H9 (cell line): ENCODE measurements around the gene SMC4. TPM values are rescaled to one million over a fixed set of nuclear protein-coding genes. Genes with fewer than 3 reads are reported as not detected.

Experiments used
- DNase-seq: peaks from one replicate; pipeline ENCODE4 v3.0.0-alpha.2; 2017
- H2AFZ ChIP-seq: one replicate; pipeline ENCODE4 v1.6.1; 2013; ENCODE audit warnings: mild to moderate bottlenecking, low read length, control low read depth, moderate library complexity
- H2AK5ac ChIP-seq: 2 replicates; pipeline ENCODE4 v1.6.1; 2013; ENCODE audit warnings: low read length, control low read depth, mixed read lengths; ENCODE audit not compliant: insufficient read length
- H2BK120ac ChIP-seq: one replicate; pipeline ENCODE4 v1.6.1; 2013; ENCODE audit warnings: low read depth, mild to moderate bottlenecking, low read length, control low read depth, inconsistent platforms; ENCODE audit not compliant: poor library complexity, severe bottlenecking
- H2BK12ac ChIP-seq: 2 replicates; pipeline ENCODE4 v1.6.1; 2013; ENCODE audit warnings: low read length, control low read depth, mixed read lengths, low read depth; ENCODE audit not compliant: insufficient read length
- H2BK15ac ChIP-seq: 2 replicates; pipeline ENCODE4 v1.6.1; 2013; ENCODE audit warnings: low read depth, low read length, control low read depth
- H2BK20ac ChIP-seq: one replicate; pipeline ENCODE4 v1.6.1; 2013; ENCODE audit warnings: low read depth, mild to moderate bottlenecking, low read length, control low read depth, inconsistent platforms; ENCODE audit not compliant: poor library complexity, severe bottlenecking
- H2BK5ac ChIP-seq: 2 replicates; pipeline ENCODE4 v1.6.1; 2013; ENCODE audit warnings: low read length, control low read depth, mixed read lengths; ENCODE audit not compliant: insufficient read length
- H3K14ac ChIP-seq: 2 replicates; pipeline ENCODE4 v1.6.1; 2013; ENCODE audit warnings: low read length, control low read depth; ENCODE audit not compliant: insufficient read depth
- H3K18ac ChIP-seq: 2 replicates; pipeline ENCODE4 v1.6.1; 2013; ENCODE audit warnings: low read depth, mild to moderate bottlenecking, mixed read lengths, low read length, control low read depth; ENCODE audit not compliant: insufficient read length
- H3K23ac ChIP-seq: 2 replicates; pipeline ENCODE4 v1.6.1; 2013; ENCODE audit warnings: low read length, control low read depth, mixed read lengths, low read depth; ENCODE audit not compliant: insufficient read length
- H3K23me2 ChIP-seq: 2 replicates; pipeline ENCODE4 v1.6.1; 2013; ENCODE audit warnings: low read depth, mild to moderate bottlenecking, mixed read lengths, low read length, control low read depth; ENCODE audit not compliant: insufficient read length, poor library complexity, severe bottlenecking
- H3K27ac ChIP-seq: 2 replicates; pipeline ENCODE4 v1.5.1; 2013; ENCODE audit warnings: low read length, control low read depth, mixed read lengths, low read depth; ENCODE audit not compliant: insufficient read length
- H3K27me3 ChIP-seq: 2 replicates; pipeline ENCODE4 v1.6.1; 2013; ENCODE audit warnings: low read length, control low read depth, inconsistent platforms; ENCODE audit not compliant: insufficient read depth
- H3K4ac ChIP-seq: 2 replicates; pipeline ENCODE4 v1.6.1; 2013; ENCODE audit warnings: low read depth, mild to moderate bottlenecking, control low read depth, inconsistent platforms, low read length, moderate library complexity
- H3K4me1 ChIP-seq: 2 replicates; pipeline ENCODE4 v1.6.1; 2013; ENCODE audit warnings: low read length, control low read depth, inconsistent platforms; ENCODE audit not compliant: insufficient read depth
- H3K4me2 ChIP-seq: 2 replicates; pipeline ENCODE4 v1.6.1; 2013; ENCODE audit warnings: low read length, control low read depth, mixed read lengths; ENCODE audit not compliant: insufficient read length, insufficient read depth
- H3K56ac ChIP-seq: 2 replicates; pipeline ENCODE4 v1.6.1; 2013; ENCODE audit warnings: low read depth, mild to moderate bottlenecking, mixed read lengths, low read length, control low read depth; ENCODE audit not compliant: insufficient read length
- H3K79me1 ChIP-seq: 2 replicates; pipeline ENCODE4 v1.6.1; 2013; ENCODE audit warnings: low read depth, mild to moderate bottlenecking, moderate library complexity, low read length, control low read depth, inconsistent platforms; ENCODE audit not compliant: insufficient read depth, poor library complexity, severe bottlenecking
- H3K79me2 ChIP-seq: 2 replicates; pipeline ENCODE4 v1.6.1; 2013; ENCODE audit warnings: low read length, control low read depth, inconsistent platforms; ENCODE audit not compliant: insufficient read depth
- H3K9ac ChIP-seq: 2 replicates; pipeline ENCODE4 v1.6.1; 2013; ENCODE audit warnings: low read length, control low read depth, mixed read lengths; ENCODE audit not compliant: insufficient read length; ENCODE audit errors: extremely low read depth
- H3K9me3 ChIP-seq: one replicate; pipeline ENCODE4 v1.6.1; 2013; ENCODE audit warnings: low read depth, low read length, inconsistent platforms; ENCODE audit not compliant: control insufficient read depth
- H3T11ph ChIP-seq: one replicate; pipeline ENCODE4 v1.6.1; 2013; ENCODE audit warnings: mild to moderate bottlenecking, low read length, control low read depth, inconsistent platforms
- H4K20me1 ChIP-seq: one replicate; pipeline ENCODE4 v1.6.1; 2013; ENCODE audit not compliant: control insufficient read depth, insufficient read length, insufficient read depth
- H4K5ac ChIP-seq: 2 replicates; pipeline ENCODE4 v1.6.1; 2013; ENCODE audit warnings: low read depth, mild to moderate bottlenecking, mixed read lengths, low read length, control low read depth; ENCODE audit not compliant: insufficient read length
- H4K8ac ChIP-seq: replicated peaks from 2 replicates; pipeline ENCODE4 v1.6.1; 2013; ENCODE audit warnings: low read length, control low read depth, mixed read lengths, low read depth; ENCODE audit not compliant: insufficient read length
- H4K91ac ChIP-seq: 2 replicates; pipeline ENCODE4 v1.6.1; 2013; ENCODE audit warnings: low read depth, mild to moderate bottlenecking, moderate library complexity, mixed read lengths, low read length, control low read depth; ENCODE audit not compliant: insufficient read length
- H3K27ac Mint-ChIP-seq, 3 experiments: 2 replicates in 2 of 3; 3 replicates in 1 of 3; pipeline ENCODE4 v1.8.0; 2020 to 2021; ENCODE audit warnings: mixed read lengths in 3 of 3, mild to moderate bottlenecking in 1 of 3, moderate library complexity in 1 of 3
- H3K27me3 Mint-ChIP-seq: 2 replicates; pipeline ENCODE4 v1.8.0; 2021; ENCODE audit warnings: low read depth, mild to moderate bottlenecking, moderate library complexity, mixed read lengths
- H3K36me3 Mint-ChIP-seq, 3 experiments: 2 replicates in 2 of 3; 3 replicates in 1 of 3; pipeline ENCODE4 v1.8.0; 2020 to 2021; ENCODE audit warnings: low read depth in 3 of 3, mixed read lengths in 3 of 3; ENCODE audit not compliant: insufficient read depth in 1 of 3
- H3K4me1 Mint-ChIP-seq, 2 experiments: 2 replicates each; pipeline ENCODE4 v1.8.0; 2020; ENCODE audit warnings: mixed read lengths in 2 of 2
- H3K4me3 Mint-ChIP-seq, 2 experiments: 2 replicates in 1 of 2; 3 replicates in 1 of 2; pipeline ENCODE4 v1.8.0; 2020 to 2021; ENCODE audit warnings: mild to moderate bottlenecking in 2 of 2, mixed read lengths in 2 of 2, moderate library complexity in 1 of 2
- H3K9me3 Mint-ChIP-seq, 2 experiments: 2 replicates in 1 of 2; 3 replicates in 1 of 2; pipeline ENCODE4 v1.8.0; 2020; ENCODE audit warnings: mild to moderate bottlenecking in 2 of 2, mixed read lengths in 2 of 2, moderate library complexity in 1 of 2
- CTCF ChIP-seq: fragments of 200-600 bp; sonication (generic); conservative IDR thresholded peaks from 3 replicates; pipeline ENCODE4 v1.8.0; 2021; ENCODE audit warnings: antibody characterized with exemption, mild to moderate bottlenecking
- WGBS: extraction: QIAGEN DNeasy Blood & Tissue Kit; methylation state at CpG from one replicate; pipeline ENCODE4 v1.1.7; 2013; ENCODE audit warnings: missing lambda C conversion rate, low lambda C conversion rate, mixed read lengths; ENCODE audit not compliant: insufficient read length; ENCODE audit errors: extremely low coverage; 5-methylcytosine and 5-hydroxymethylcytosine counted together
- total RNA-seq: library from RNA; stranded (reverse); gene quantifications from 2 replicates; pipeline ENCODE4 v1.2.1, GENCODE V29; 2021

Gene SMC4
- total RNA-seq, 1 experiment from 2014 or later: 130 TPM

GRCh38 chr3:160374925-160375324, 24.5 kb upstream of the SMC4 start:
- no peaks in the 10 kb centered on the region for H3K79me2 ChIP-seq
- H4K20me1 ChIP-seq: no peaks in the 10 kb centered on the region
- no peak for DNase-seq
- H2BK15ac ChIP-seq: no peak overlapping the region
- H4K91ac ChIP-seq: no peak overlapping the region
- no peak overlapping the region for H3K56ac ChIP-seq
- no peak for TF ChIP-seq CTCF
- H3K14ac ChIP-seq: no peak overlapping the region
- no peak overlapping the region for H2AFZ ChIP-seq
- no peak overlapping the region for H2AK5ac ChIP-seq
- H3K4me2 ChIP-seq: no peak overlapping the region
- no CpG with 5 or more reads among the region's 1 CpG for WGBS
- no peaks in the 10 kb centered on the region for H3K23me2 ChIP-seq
- no peaks in the 10 kb centered on the region; the same call in 1 of the 2 replicates for H3K4me1 ChIP-seq
- H3K4me1 Mint-ChIP-seq: peaks cover 10% of the 10 kb centered on the region in 2 experiments
- H3K4ac ChIP-seq: no peak overlapping the region
- no peaks in the 10 kb centered on the region for H3K27me3 ChIP-seq
- no peaks in the 10 kb centered on the region for H3K27me3 Mint-ChIP-seq
- peaks cover 5 to 7% of the 10 kb centered on the region in 2 experiments; a peak in 4 of 5 replicates for H3K9me3 Mint-ChIP-seq
- no peaks in the 10 kb centered on the region for H3K79me1 ChIP-seq
- H3K23ac ChIP-seq: no peak overlapping the region
- H4K8ac ChIP-seq: no peak overlapping the region
- H3K9me3 ChIP-seq: no peaks in the 10 kb centered on the region
- no peak overlapping the region for H3K27ac ChIP-seq
- no peak overlapping the region for H3K9ac ChIP-seq
- peaks cover 18 to 22% (median 19%) of the 10 kb centered on the region in 3 experiments for H3K36me3 Mint-ChIP-seq
- no peak overlapping the region for H2BK5ac ChIP-seq
- H3K27ac Mint-ChIP-seq: no peak overlapping the region
- no peak overlapping the region for H4K5ac ChIP-seq
- no peak overlapping the region for H3T11ph ChIP-seq
- no peak overlapping the region for H3K4me3 Mint-ChIP-seq
- no peak overlapping the region for H2BK20ac ChIP-seq
- no peak overlapping the region for H2BK12ac ChIP-seq
- no peak overlapping the region for H2BK120ac ChIP-seq
- H3K18ac ChIP-seq: no peak overlapping the region
